HCT116 (cell line): Measurements from ENCODE around the gene ANO3. TPM values are rescaled to one million over a fixed set of nuclear protein-coding genes. Genes with fewer than 3 reads are reported as not detected.
A peak's percentile ranks its signal among the peaks of the same experiment; 100 is the strongest.

Source experiments
- ATAC-seq: fragments of 200-7000 bp; cut with Tn5 transposase; 2 replicates; pipeline ENCODE4 v1.9.1; 2020; ENCODE audit warnings: mild to moderate bottlenecking, moderate library complexity
- Bru-seq: library from RNA; stranded (reverse); fragments of 400-500 nt; gene quantifications from one replicate; lab custom pipeline; 2021; lab: Mats Ljungman, UMichigan
- BruChase-seq, 2 experiments: library from RNA; stranded (reverse); fragments of 400-500 nt; gene quantifications; one replicate each; lab custom pipeline; 2021; lab: Mats Ljungman, UMichigan
- BruUV-seq: library from RNA; stranded (reverse); fragments of 400-500 nt; replicated peaks from 2 replicates; lab custom pipeline; 2021; lab: Mats Ljungman, UMichigan
- CTCF ChIA-PET: fragments of 300-600 bp; sonication (Branson Sonifier 250); formaldehyde crosslinking; loops from one replicate; lab custom pipeline; 2021; ENCODE audit warnings: antibody characterized with exemption; lab: Charles Lee
- POLR2A ChIA-PET: fragments of 300-600, 350-600 bp; sonication (Branson Sonifier 250); formaldehyde crosslinking; loops from one replicate; lab custom pipeline; 2021; ENCODE audit warnings: antibody characterized with exemption; lab: Charles Lee
- RAD21 ChIA-PET, 2 experiments: fragments of 300-600 bp; sonication (Branson Sonifier 250); formaldehyde crosslinking; loops; one replicate each; lab custom pipeline; 2023; ENCODE audit warnings: low total read pairs in 2 of 2; ENCODE audit not compliant: uncharacterized antibody in 2 of 2, unreplicated experiment in 2 of 2, low non-redundant PET in 1 of 2; lab: Charles Lee
- DNase-seq: peaks from one replicate; pipeline ENCODE4 v3.0.0-alpha.2; 2010; ENCODE audit warnings: low read depth, low spot score
- H2AFZ ChIP-seq: fragments of 200-600 bp; shearing (Covaris generic), sonication (generic); 2 replicates; pipeline ENCODE4 v1.6.1; 2017; ENCODE audit warnings: low read depth, mixed run types, mixed read lengths, antibody characterized with exemption, low read length; ENCODE audit not compliant: poor library complexity, severe bottlenecking
- H3K27ac ChIP-seq: 2 replicates; pipeline ENCODE4 v1.5.1; 2012; ENCODE audit warnings: low read depth, low read length
- H3K27me3 ChIP-seq: fragments of 200-600 bp; sonication (generic); 2 replicates; pipeline ENCODE4 v1.6.1; 2016; ENCODE audit warnings: mixed run types, low read length, mixed read lengths; ENCODE audit not compliant: insufficient read depth
- H3K36me3 ChIP-seq, 2 experiments: fragments of 200-500 bp in 1 of 2; fragments of 200-600 bp in 1 of 2; sonication (Bioruptor generic) in 1 of 2; sonication (generic) in 1 of 2; 2 replicates each; pipeline versions ENCODE4 v1.5.1 to v1.6.1; 2014 to 2016; ENCODE audit warnings: low read length in 2 of 2, inconsistent platforms in 1 of 2, mixed read lengths in 1 of 2, mixed run types in 1 of 2; ENCODE audit not compliant: insufficient read depth in 2 of 2, control insufficient read depth in 1 of 2
- H3K4me1 ChIP-seq, 2 experiments: fragments of 200-600 bp in 1 of 2; sonication (generic) in 1 of 2; 2 replicates each; pipeline versions ENCODE4 v1.5.1 to v1.6.1; 2012 to 2017; ENCODE audit warnings: low read length in 2 of 2, inconsistent platforms in 1 of 2, mild to moderate bottlenecking in 1 of 2, mixed read lengths in 1 of 2, mixed run types in 1 of 2, moderate library complexity in 1 of 2; ENCODE audit not compliant: insufficient read depth in 2 of 2, control insufficient read depth in 1 of 2
- H3K4me2 ChIP-seq: fragments of 200-600 bp; sonication (generic); 2 replicates; pipeline ENCODE4 v1.6.1; 2017; ENCODE audit warnings: mixed run types, low read length, mixed read lengths
- H3K4me3 ChIP-seq, 2 experiments: fragments of 200-600 bp in 1 of 2; sonication (generic) in 1 of 2; replicated peaks in 1 of 2; 2 replicates each; pipeline ENCODE4 v1.5.1; 2011 to 2016; ENCODE audit warnings: low read length in 2 of 2, control low read depth in 1 of 2, low read depth in 1 of 2, mild to moderate bottlenecking in 1 of 2, mixed read lengths in 1 of 2, mixed run types in 1 of 2
- H3K79me2 ChIP-seq: fragments of 200-600 bp; sonication (generic); 2 replicates; pipeline ENCODE4 v1.6.1; 2017; ENCODE audit warnings: mild to moderate bottlenecking, mixed run types, low read length, moderate library complexity, mixed read lengths; ENCODE audit not compliant: insufficient read depth
- H3K9ac ChIP-seq: fragments of 200-600 bp; sonication (generic); 2 replicates; pipeline ENCODE4 v1.6.1; 2016; ENCODE audit warnings: low read length, mixed read lengths
- H3K9me2 ChIP-seq: fragments of 200-600 bp; sonication (generic), shearing (Covaris generic); 2 replicates; pipeline ENCODE4 v1.6.1; 2017; ENCODE audit warnings: mixed run types, mild to moderate bottlenecking, moderate library complexity; ENCODE audit not compliant: insufficient read depth
- H3K9me3 ChIP-seq, 2 experiments: fragments of 200-500 bp in 1 of 2; fragments of 200-600 bp in 1 of 2; sonication (Bioruptor generic) in 1 of 2; sonication (generic) in 1 of 2; 2 replicates each; pipeline ENCODE4 v1.6.1; 2014 to 2017; ENCODE audit warnings: low read length in 2 of 2, mixed read lengths in 2 of 2, inconsistent platforms in 1 of 2, low read depth in 1 of 2, mild to moderate bottlenecking in 1 of 2, mixed run types in 1 of 2, moderate library complexity in 1 of 2; ENCODE audit not compliant: control insufficient read depth in 1 of 2, insufficient read depth in 1 of 2
- H4K20me1 ChIP-seq: fragments of 200-600 bp; sonication (generic), shearing (Covaris generic); 2 replicates; pipeline ENCODE4 v1.6.1; 2017; ENCODE audit warnings: mixed run types, mild to moderate bottlenecking, moderate library complexity; ENCODE audit not compliant: insufficient read depth
- CBX3 ChIP-seq: IDR thresholded peaks from 2 replicates; pipeline ENCODE4 v1.6.1; 2012; ENCODE audit warnings: low read depth
- EZH2 ChIP-seq: fragments of 200-600 bp; sonication (generic); IDR thresholded peaks from 2 replicates; pipeline ENCODE4 v1.6.1; 2017; ENCODE audit warnings: antibody characterized with exemption, mixed run types
- FOSL1 ChIP-seq: IDR thresholded peaks from 2 replicates; pipeline ENCODE4 v1.6.1; 2012; ENCODE audit warnings: low read depth
- REST ChIP-seq: IDR thresholded peaks from 2 replicates; pipeline ENCODE4 v1.6.1; 2012; ENCODE audit warnings: low read depth
- SIN3A ChIP-seq: IDR thresholded peaks from 2 replicates; pipeline ENCODE4 v1.6.1; 2012; ENCODE audit warnings: low read depth
- SP1 ChIP-seq: IDR thresholded peaks from 2 replicates; pipeline ENCODE4 v1.6.1; 2012; ENCODE audit warnings: low read depth
- TCF7L2 ChIP-seq: IDR thresholded peaks from 2 replicates; pipeline ENCODE4 v1.7.0; 2011; ENCODE audit warnings: borderline replicate concordance, inconsistent platforms; ENCODE audit not compliant: insufficient read depth, insufficient read length; ENCODE audit errors: extremely low read depth
- ZFX ChIP-seq: fragments of 450-650 bp; IDR thresholded peaks from 2 replicates; pipeline ENCODE4 v1.6.1; 2017
- intact Hi-C: fragments of 100-400 bp; cut with micrococcal nuclease; formaldehyde crosslinking; loops from 2 replicates; pipeline ENCODE4 v1.10.0; 2022
- long read RNA-seq: library from polyadenylated mRNA; unstranded; transcript quantifications from one replicate; pipeline ENCODE4 v2.0.0, GENCODE V29; 2021; ENCODE audit not compliant: unreplicated experiment
- polyA plus RNA-seq: library from polyadenylated mRNA; unstranded; fragments of >200 nt; gene quantifications from 2 replicates; pipeline ENCODE4 v1.2.1, GENCODE V29; 2012; ENCODE audit warnings: missing spikeins
- total RNA-seq: library from RNA; stranded (reverse); gene quantifications from one replicate; pipeline ENCODE4 v1.2.1, GENCODE V29; 2021; ENCODE audit not compliant: unreplicated experiment
- TF ChIP-seq, protein P1 (sequence below): IDR thresholded peaks from 2 replicates; pipeline ENCODE4 v1.6.1; 2012

ANO3 gene
- total RNA-seq = not detected
- polyA plus RNA-seq = not detected in 2 replicates
- Bru-seq, nascent RNA = percentile 0 among the genes with signal in this experiment
- percentile 0 among the genes with signal in this experiment for BruChase-seq, experiment 1, labeled RNA remaining after a 6-hour chase
- percentile 0 among the genes with signal in this experiment for BruChase-seq, experiment 2, labeled RNA remaining after a 2-hour chase
- long read RNA-seq = 0 reads

GRCh38 chr11:26331911-26332571, at the start of gene ANO3:
TSS of gene ANO3 (plus strand) at chr11:26332130. CDS start at chr11:26332276, 146 bp downstream.
- H2AFZ ChIP-seq = no peak within 1 kb of the TSS
- no peak within 1 kb of the TSS for H3K4me3 ChIP-seq
- no peaks in the 10 kb centered on the region for H3K4me1 ChIP-seq
- no peaks in the 10 kb centered on the region for H3K36me3 ChIP-seq
- TF ChIP-seq CBX3 (no peak), ZFX (no peak), SP1 (no peak), REST (no peak), FOSL1 (no peak), EZH2 (no peak), SIN3A (no peak), TCF7L2 (no peak)
- TF ChIP-seq, protein P1, sequence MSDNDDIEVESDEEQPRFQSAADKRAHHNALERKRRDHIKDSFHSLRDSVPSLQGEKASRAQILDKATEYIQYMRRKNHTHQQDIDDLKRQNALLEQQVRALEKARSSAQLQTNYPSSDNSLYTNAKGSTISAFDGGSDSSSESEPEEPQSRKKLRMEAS = no peak
- no peak within 1 kb of the TSS for H3K27ac ChIP-seq
- DNase-seq = no peak
- H3K79me2 ChIP-seq = no peaks in the 10 kb centered on the region
- H3K9me3 ChIP-seq = peaks cover 0 to 10% of the 10 kb centered on the region in 2 experiments; a peak in 2 of 4 replicates
- no peak for ATAC-seq
- intact Hi-C loops = no loop called here
- RAD21 ChIA-PET = no interaction called here
- H3K27me3 ChIP-seq = no peaks in the 10 kb centered on the region
- POLR2A ChIA-PET = no interaction called here
- no TSS peak for BruUV-seq
- no peaks in the 10 kb centered on the region for H4K20me1 ChIP-seq
- no peaks in the 10 kb centered on the region for H3K9me2 ChIP-seq
- H3K9ac ChIP-seq = no peak within 1 kb of the TSS
- no peak within 1 kb of the TSS for H3K4me2 ChIP-seq
- CTCF ChIA-PET = no interaction called here
